BLaER1 treated with 17β-estradiol and CSF1 and Interleukin-3, amounts not matched to agents 10 nM and 100 nM (cell line): Measurements from ENCODE around the gene CELF3.

Source experiments
- H3K27ac ChIP-seq, 11 experiments: shearing (Covaris generic); formaldehyde crosslinking; 2 replicates each; pipeline ENCODE4 v1.8.1; 2022
- H3K27me3 ChIP-seq, 11 experiments: shearing (Covaris generic); formaldehyde crosslinking; 2 replicates each; pipeline ENCODE4 v1.8.1; 2022
- H3K36me3 ChIP-seq, 11 experiments: shearing (Covaris generic); formaldehyde crosslinking; 2 replicates each; pipeline ENCODE4 v1.8.1; 2022
- H3K4me1 ChIP-seq, 10 experiments: shearing (Covaris generic); formaldehyde crosslinking; 2 replicates each; pipeline ENCODE4 v1.8.1; 2022
- H3K4me2 ChIP-seq, 11 experiments: shearing (Covaris generic); formaldehyde crosslinking; 2 replicates each; pipeline ENCODE4 v1.8.1; 2022
- H3K4me3 ChIP-seq, 10 experiments: shearing (Covaris generic); formaldehyde crosslinking; 2 replicates each; pipeline ENCODE4 v1.8.1; 2022
- H3K9ac ChIP-seq, 11 experiments: shearing (Covaris generic); formaldehyde crosslinking; 2 replicates each; pipeline ENCODE4 v1.8.1; 2022
- H3K9me3 ChIP-seq, 11 experiments: shearing (Covaris generic); formaldehyde crosslinking; replicated peaks in 1 of 11; 2 replicates each; pipeline ENCODE4 v1.8.1; 2022
- H4K20me1 ChIP-seq, 11 experiments: shearing (Covaris generic); formaldehyde crosslinking; 2 replicates each; pipeline ENCODE4 v1.8.1; 2022
- Cebpa-rat ChIP-seq, 11 experiments: shearing (Covaris generic); IDR thresholded peaks; 2 replicates each; pipeline ENCODE4 v1.8.1; 2022

CELF3 gene

DNA sequence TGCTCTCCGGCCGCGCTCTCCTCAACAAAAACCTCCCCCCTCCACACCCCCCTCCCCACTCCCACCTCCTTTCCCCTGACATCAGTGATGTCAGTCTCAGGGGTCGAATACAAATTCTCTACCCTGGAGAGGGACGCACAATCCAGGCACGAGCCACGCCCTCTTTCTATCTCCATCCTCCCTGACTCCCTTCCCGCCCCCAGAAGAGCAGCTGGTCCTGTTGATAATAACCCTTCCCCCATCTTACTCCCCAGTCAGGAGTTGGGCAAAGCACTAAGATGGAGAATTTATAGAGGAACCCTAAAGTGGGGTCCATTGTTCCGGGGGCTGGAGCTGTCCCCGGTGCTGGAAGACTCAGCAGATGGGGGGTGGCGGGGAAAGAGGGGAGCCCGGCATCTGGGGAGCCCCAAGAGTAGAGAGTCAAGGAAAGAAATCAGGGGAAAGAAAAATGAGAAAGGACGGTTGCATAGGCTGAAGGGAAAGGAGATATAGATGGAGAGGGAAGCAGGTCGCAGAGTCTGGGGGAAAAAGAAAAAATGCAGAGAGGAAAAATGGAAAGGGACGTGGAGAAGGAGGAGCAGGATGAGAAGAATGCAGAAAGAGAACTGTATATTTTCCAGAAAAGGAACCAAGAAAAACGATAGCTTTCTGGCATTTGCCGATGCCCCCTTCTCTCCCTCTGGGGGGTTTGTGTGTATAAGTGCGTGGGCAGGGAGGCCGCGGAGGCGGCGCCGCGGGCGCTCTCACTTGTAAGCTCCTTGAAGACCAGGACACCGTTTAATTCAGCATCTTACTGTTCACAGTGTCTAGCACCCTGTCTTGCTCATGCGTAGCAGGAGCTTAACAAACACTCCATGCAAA, at the start of gene CELF3:
CELF3 (minus strand) TSS at position 33 of the 861 bp plus-strand sequence. CDS start 783 bp downstream, outside the sequence.
- Histone ChIP-seq H3K4me3 (peak within 1 kb of the TSS in 1 of 10 experiments; percentile 16; a peak in 2 of 20 replicates), H3K9ac (no peak within 1 kb of the TSS), H3K36me3 (no peaks in the 10 kb centered on the region)

DNA sequence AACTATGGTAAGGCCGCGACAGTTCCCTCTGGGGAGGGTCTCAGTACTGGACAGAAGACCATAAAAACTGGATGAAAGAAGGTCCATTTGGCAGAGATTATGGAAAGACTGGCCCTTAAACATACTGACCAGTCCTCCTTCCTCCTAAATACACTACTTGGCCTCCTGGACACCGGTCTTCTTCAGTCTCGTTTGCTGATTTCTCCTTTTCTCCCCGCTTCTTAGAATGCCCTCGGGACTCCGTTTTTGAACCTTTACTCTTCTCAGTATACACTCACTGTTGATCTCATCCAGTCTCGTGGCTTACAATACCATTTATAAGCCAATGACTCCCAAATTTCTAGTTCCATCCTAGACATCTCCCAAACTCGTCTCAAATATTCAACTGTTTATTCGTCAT, 47.4 kb upstream of the CELF3 start:
- peak overlapping the region; percentile 76 to 89 (median 84) for H3K27ac ChIP-seq
- peak overlapping the region; percentile 66 to 94 (median 82) for H3K4me3 ChIP-seq
- peaks cover 28 to 35% (median 33%) of the 10 kb centered on the region in 11 experiments for H3K36me3 ChIP-seq
- TF ChIP-seq Cebpa-rat (IDR thresholded peaks at IDR 0.05) = no peak
- H3K9me3 ChIP-seq = no peaks in the 10 kb centered on the region
- no peaks in the 10 kb centered on the region for H3K27me3 ChIP-seq
- no peaks in the 10 kb centered on the region for H4K20me1 ChIP-seq
- H3K4me2 ChIP-seq = peak overlapping the region; percentile 85 to 97 (median 91)
- H3K4me1 ChIP-seq = peaks cover 20 to 29% (median 22%) of the 10 kb centered on the region in 10 experiments
- H3K9ac ChIP-seq = peak overlapping the region; percentile 83 to 92 (median 88)

More for the DNA sequence above, at the start of gene CELF3:
- Histone ChIP-seq H4K20me1 (peaks cover 0 to 14% (median 0%) of the 10 kb centered on the region in 11 experiments; a peak in 3 of 22 replicates), H3K27ac (no peak within 1 kb of the TSS), H3K27me3 (peaks cover 55 to 79% (median 72%) of the 10 kb centered on the region in 11 experiments), H3K4me2 (peak within 1 kb of the TSS; percentile 24 to 53 (median 38); a peak in 18 of 22 replicates), H3K9me3 (no peaks in the 10 kb centered on the region), H3K4me1 (peaks cover 17 to 50% (median 44%) of the 10 kb centered on the region in 10 experiments)
- TF ChIP-seq Cebpa-rat (IDR thresholded peaks at IDR 0.05) = no peak

DNA sequence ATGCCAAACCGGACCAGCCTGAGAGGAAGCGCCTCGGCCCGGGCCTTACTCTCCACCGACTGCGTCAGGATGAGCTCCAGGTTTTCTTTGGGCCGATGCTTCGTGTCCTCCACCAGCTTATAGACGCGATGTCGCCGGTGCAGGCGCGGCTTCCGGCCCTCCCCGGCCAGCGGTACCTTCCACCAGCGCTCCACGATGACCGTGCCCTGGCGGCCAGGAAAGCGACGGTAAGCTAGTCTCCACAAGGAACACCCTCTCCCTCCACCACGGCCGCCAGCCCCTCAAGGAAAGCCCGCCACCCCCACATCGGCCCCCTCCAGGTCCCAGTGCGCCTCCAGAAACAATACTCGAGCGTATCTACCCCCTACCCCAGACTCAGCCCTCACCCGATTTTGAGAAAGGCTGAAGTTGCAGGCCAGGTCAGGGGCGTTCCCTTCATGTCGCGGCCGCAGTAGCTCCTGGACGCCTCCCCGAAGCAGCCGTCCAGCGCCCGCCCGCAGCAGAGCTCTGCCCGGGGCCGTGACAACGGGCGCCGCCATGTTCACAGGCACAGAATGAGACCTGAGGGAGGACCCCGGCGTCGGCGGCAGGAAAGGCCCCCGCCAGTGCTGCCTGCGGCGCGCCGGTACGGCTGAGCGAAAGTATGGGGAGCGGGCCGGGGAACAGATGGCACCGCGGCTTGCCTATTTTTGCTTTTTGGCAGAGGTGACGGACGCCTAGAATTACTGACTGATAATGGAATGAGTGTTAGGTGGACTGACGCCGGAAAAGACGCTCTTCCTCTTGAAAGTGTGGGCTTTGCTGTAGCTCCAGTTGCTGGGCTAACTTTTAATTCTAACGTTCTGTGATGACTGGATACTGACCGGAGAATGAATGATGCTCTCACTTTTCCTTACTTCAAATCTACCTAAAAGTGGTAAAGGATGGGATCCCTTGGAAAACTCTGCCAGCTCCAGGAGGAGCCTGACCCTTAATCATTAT, 46.6 kb upstream of the CELF3 start, which contains the start of gene MRPL9:
MRPL9 (minus strand) TSS at position 556 of the 981 bp plus-strand sequence; CDS start at position 539, 17 bp downstream.
- no peak for TF ChIP-seq Cebpa-rat (IDR thresholded peaks at IDR 0.05)
- Histone ChIP-seq H3K4me1 (peaks cover 20 to 29% (median 22%) of the 10 kb centered on the region in 10 experiments), H4K20me1 (no peaks in the 10 kb centered on the region), H3K4me2 (peak within 1 kb of the TSS; percentile 87 to 97 (median 94)), H3K9me3 (no peaks in the 10 kb centered on the region), H3K36me3 (peaks cover 36 to 43% (median 41%) of the 10 kb centered on the region in 11 experiments), H3K9ac (peak within 1 kb of the TSS; percentile 83 to 92 (median 88)), H3K27ac (peak within 1 kb of the TSS; percentile 76 to 89 (median 84)), H3K27me3 (no peaks in the 10 kb centered on the region), H3K4me3 (peak within 1 kb of the TSS; percentile 66 to 94 (median 82))

DNA sequence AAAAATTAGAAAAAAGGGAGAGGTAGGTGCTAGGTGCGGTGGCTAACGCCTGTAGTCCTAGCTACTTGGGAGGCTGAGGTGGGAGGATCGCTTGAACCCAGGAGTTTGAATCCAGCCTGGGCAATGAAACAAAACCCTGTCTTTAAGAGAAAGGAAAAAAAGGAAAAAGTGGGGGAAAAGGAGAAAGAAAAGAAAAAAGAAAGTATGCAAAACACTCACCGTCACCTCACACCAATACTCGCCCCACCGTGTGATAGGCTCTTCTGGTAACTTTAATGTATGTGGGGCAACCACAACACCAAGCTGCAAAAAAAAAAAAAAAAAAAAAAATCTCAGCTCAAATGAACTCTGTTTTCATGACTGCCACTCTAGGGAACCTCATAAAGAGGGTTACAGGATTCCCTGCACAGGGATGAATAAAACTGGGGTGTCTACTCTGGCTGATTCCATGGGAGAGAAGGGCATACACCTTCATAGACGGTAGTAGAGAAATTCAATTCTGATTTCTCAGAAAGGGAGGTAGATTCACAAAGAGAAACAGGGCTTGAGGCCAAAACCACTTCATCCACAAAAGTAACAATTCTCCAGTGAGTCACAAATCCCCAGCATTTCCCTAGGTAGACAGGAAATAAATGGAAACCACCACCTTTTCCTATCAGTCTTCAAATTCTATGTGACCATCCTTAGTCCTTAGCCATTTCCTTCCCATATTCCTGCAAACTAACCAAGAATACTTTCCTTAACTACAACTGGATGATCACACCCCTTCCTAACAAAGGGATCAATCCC, 44.2 kb upstream of the CELF3 start:
- H3K36me3 ChIP-seq = peaks cover 43 to 66% (median 57%) of the 10 kb centered on the region in 11 experiments
- H3K9me3 ChIP-seq = no peaks in the 10 kb centered on the region
- H3K27me3 ChIP-seq = no peaks in the 10 kb centered on the region
- H3K4me1 ChIP-seq = peaks cover 20 to 42% (median 26%) of the 10 kb centered on the region in 10 experiments
- no peak overlapping the region for H3K9ac ChIP-seq
- 0 out of 22 replicates have a peak overlapping the region, but pooled peaks of 1 of the 11 experiments have one; percentile 96 for H3K4me2 ChIP-seq
- no peaks in the 10 kb centered on the region for H4K20me1 ChIP-seq
- H3K27ac ChIP-seq = no peak overlapping the region
- no peak for TF ChIP-seq Cebpa-rat (IDR thresholded peaks at IDR 0.05)
- H3K4me3 ChIP-seq = no peak overlapping the region

DNA sequence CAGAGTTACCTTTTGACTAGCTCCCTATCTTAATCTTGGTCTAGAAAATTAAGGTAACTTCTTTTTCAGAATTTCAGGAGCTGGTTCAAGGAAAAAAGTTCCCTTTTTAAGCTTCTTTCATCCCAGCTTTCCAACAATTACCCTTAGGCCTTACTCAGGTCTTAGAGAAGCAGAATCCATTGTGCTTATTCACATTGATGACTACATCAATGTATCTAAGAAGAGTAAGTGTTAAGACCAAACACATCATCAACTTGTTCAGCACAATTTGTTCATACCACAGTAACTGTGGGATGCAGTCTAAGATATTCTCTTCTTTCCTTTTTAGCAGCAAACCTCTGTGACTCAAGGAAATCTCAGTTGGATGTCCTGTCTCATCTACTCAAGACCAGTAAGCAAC, 42.6 kb upstream of the CELF3 start:
- no peaks in the 10 kb centered on the region for H3K27me3 ChIP-seq
- no peak overlapping the region for H3K9ac ChIP-seq
- peaks cover 43 to 76% (median 66%) of the 10 kb centered on the region in 11 experiments for H3K36me3 ChIP-seq
- H4K20me1 ChIP-seq = no peaks in the 10 kb centered on the region
- no peak overlapping the region for H3K4me2 ChIP-seq
- no peak for TF ChIP-seq Cebpa-rat (IDR thresholded peaks at IDR 0.05)
- H3K4me3 ChIP-seq = no peak overlapping the region
- no peak overlapping the region for H3K27ac ChIP-seq
- no peaks in the 10 kb centered on the region for H3K9me3 ChIP-seq
- H3K4me1 ChIP-seq = peaks cover 18 to 38% (median 24%) of the 10 kb centered on the region in 10 experiments

DNA sequence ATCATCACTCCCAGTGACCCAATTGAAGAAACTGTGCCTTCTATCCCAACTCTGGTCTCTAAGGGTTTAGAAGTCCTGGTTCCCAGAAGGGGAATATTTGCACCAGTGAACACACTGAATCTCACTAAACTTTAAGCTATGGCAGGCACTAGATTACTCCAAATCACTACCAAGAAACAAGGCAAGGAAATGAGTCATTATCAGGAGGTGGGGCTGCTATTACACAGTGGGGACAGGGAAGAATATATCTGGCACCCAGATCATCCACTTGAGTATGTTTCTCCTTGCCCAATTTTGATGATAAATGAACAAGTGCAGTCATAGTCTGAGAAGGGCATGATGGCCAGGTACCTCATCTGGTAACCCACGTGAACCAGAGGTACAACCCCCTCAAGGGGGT, 39.7 kb upstream of the CELF3 start:
- H3K4me1 ChIP-seq = peaks cover 0 to 17% (median 4%) of the 10 kb centered on the region in 10 experiments; a peak in 8 of 20 replicates
- H3K36me3 ChIP-seq = peaks cover 37 to 66% (median 55%) of the 10 kb centered on the region in 11 experiments
- no peak overlapping the region for H3K4me3 ChIP-seq
- no peak overlapping the region for H3K27ac ChIP-seq
- no peak for TF ChIP-seq Cebpa-rat (IDR thresholded peaks at IDR 0.05)
- no peaks in the 10 kb centered on the region for H4K20me1 ChIP-seq
- H3K9me3 ChIP-seq = no peaks in the 10 kb centered on the region
- no peak overlapping the region for H3K9ac ChIP-seq
- peak overlapping the region in 4 of 11 experiments; percentile 36 to 59 (median 54); a peak in 8 of 22 replicates for H3K4me2 ChIP-seq
- no peaks in the 10 kb centered on the region for H3K27me3 ChIP-seq

DNA sequence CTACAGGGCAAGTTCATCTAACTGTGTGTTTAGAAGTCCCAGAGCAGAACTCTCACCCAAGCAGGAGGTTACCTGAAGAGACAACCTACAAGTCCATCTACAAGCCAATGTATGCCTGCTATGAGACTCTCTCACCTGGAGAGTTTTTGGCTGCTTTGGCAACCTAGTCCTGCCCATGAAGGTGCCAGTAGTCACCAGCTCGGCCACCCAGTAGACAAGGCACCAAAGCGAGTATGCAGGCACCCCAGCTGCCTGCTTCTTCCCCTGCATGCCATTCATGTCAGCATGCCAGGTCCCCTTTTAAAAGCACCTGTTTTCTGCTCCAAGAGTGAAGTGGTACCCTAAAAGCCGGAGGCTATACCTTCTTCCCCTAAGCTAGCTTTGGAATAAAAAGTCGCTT, 24.9 kb upstream of the CELF3 start:
- Histone ChIP-seq H3K36me3 (peaks cover 0 to 7% (median 0%) of the 10 kb centered on the region in 11 experiments; a peak in 3 of 22 replicates), H3K27me3 (no peaks in the 10 kb centered on the region), H3K9ac (no peak overlapping the region), H3K4me1 (peaks cover 0 to 7% (median 0%) of the 10 kb centered on the region in 10 experiments; a peak in 5 of 20 replicates), H3K27ac (no peak overlapping the region), H4K20me1 (no peaks in the 10 kb centered on the region), H3K9me3 (peaks cover 19 to 26% (median 23%) of the 10 kb centered on the region in 11 experiments), H3K4me3 (no peak overlapping the region), H3K4me2 (no peak overlapping the region)
- TF ChIP-seq Cebpa-rat (IDR thresholded peaks at IDR 0.05) = no peak
